ENCODE measurements around the gene HPSE2. TPM values are rescaled to one million over a fixed set of nuclear protein-coding genes. Genes with fewer than 3 reads are reported as not detected.

HPSE2 gene
- total RNA-seq, 2 experiments from 2014 or later: not detected

- no peak for TF ChIP-seq CTCF (IDR thresholded peaks at IDR 0.05)
- Histone ChIP-seq H3K9me3 (ENCODE audit: control insufficient read depth in 1 of 2, insufficient read depth in 1 of 2, low read length in 2 of 2) (no peaks in the 10 kb centered on the region), H3K36me3 (ENCODE audit: insufficient read depth, low read length) (no peaks in the 10 kb centered on the region), H3K4me3 (ENCODE audit: low read length) (no peak overlapping the region), H3K27ac (ENCODE audit: low read depth in 1 of 2, low read length in 2 of 2) (no peak overlapping the region), H3K27me3 (ENCODE audit: control insufficient read depth in 1 of 2, insufficient read depth in 2 of 2, low read length in 2 of 2) (no peaks in the 10 kb centered on the region), H3K4me1 (ENCODE audit: insufficient read depth, low read length) (no peaks in the 10 kb centered on the region)
- Mint-ChIP-seq H3K4me3 (no peak overlapping the region), H3K36me3 (ENCODE audit: low read depth) (no peaks in the 10 kb centered on the region), H3K4me1 (ENCODE audit: low read depth) (no peaks in the 10 kb centered on the region), H3K9me3 (no peaks in the 10 kb centered on the region), H3K27ac (no peak overlapping the region), H3K27me3 (peaks cover 5% of the 10 kb centered on the region)
- POLR2A ChIA-PET: no interaction called here
- CTCF ChIA-PET: no interaction called here
- DNase-seq: no peak
- intact Hi-C loops (cut with DNase I, micrococcal nuclease): no loop called here
- no peak for ATAC-seq (ENCODE audit: poor library complexity)
Observed at GRCh38 chr10:98919899-98920298, 315.8 kb downstream of the HPSE2 start.

GRCh38 chr10:98917828-98918227, 317.8 kb downstream of the HPSE2 start:
- CTCF ChIA-PET: no interaction called here
- no peaks in the 10 kb centered on the region for H3K36me3 ChIP-seq (ENCODE audit: insufficient read depth, low read length)
- no peak for DNase-seq
- no peak overlapping the region for H3K27ac ChIP-seq (ENCODE audit: low read depth in 1 of 2, low read length in 2 of 2)
- no peak overlapping the region for H3K27ac Mint-ChIP-seq
- H3K4me1 ChIP-seq (ENCODE audit: insufficient read depth, low read length): no peaks in the 10 kb centered on the region
- no peak for ATAC-seq (ENCODE audit: poor library complexity)
- no peaks in the 10 kb centered on the region for H3K9me3 Mint-ChIP-seq
- no peak overlapping the region for H3K4me3 ChIP-seq (ENCODE audit: low read length)
- no peaks in the 10 kb centered on the region for H3K27me3 ChIP-seq (ENCODE audit: control insufficient read depth in 1 of 2, insufficient read depth in 2 of 2, low read length in 2 of 2)
- H3K9me3 ChIP-seq (ENCODE audit: control insufficient read depth in 1 of 2, insufficient read depth in 1 of 2, low read length in 2 of 2): no peaks in the 10 kb centered on the region
- POLR2A ChIA-PET: no interaction called here
- H3K36me3 Mint-ChIP-seq (ENCODE audit: low read depth): no peaks in the 10 kb centered on the region
- H3K4me3 Mint-ChIP-seq: no peak overlapping the region
- TF ChIP-seq CTCF (IDR thresholded peaks at IDR 0.05): no peak
- no peaks in the 10 kb centered on the region for H3K4me1 Mint-ChIP-seq (ENCODE audit: low read depth)
- intact Hi-C loops (cut with DNase I, micrococcal nuclease): no loop called here
- peaks cover 5% of the 10 kb centered on the region for H3K27me3 Mint-ChIP-seq

GRCh38 chr10:98916526-98917125, 319.0 kb downstream of the HPSE2 start:
- Histone ChIP-seq H3K4me1 (ENCODE audit: insufficient read depth, low read length) (no peaks in the 10 kb centered on the region), H3K27ac (ENCODE audit: low read depth in 1 of 2, low read length in 2 of 2) (no peak overlapping the region), H3K36me3 (ENCODE audit: insufficient read depth, low read length) (no peaks in the 10 kb centered on the region), H3K4me3 (ENCODE audit: low read length) (no peak overlapping the region), H3K27me3 (ENCODE audit: control insufficient read depth in 1 of 2, insufficient read depth in 2 of 2, low read length in 2 of 2) (no peaks in the 10 kb centered on the region), H3K9me3 (ENCODE audit: control insufficient read depth in 1 of 2, insufficient read depth in 1 of 2, low read length in 2 of 2) (no peaks in the 10 kb centered on the region)
- no peak overlapping the region for H3K4me3 Mint-ChIP-seq
- ChIA-PET POLR2A (no interaction called here), CTCF (no interaction called here)
- no peaks in the 10 kb centered on the region for H3K4me1 Mint-ChIP-seq (ENCODE audit: low read depth)
- no peaks in the 10 kb centered on the region for H3K9me3 Mint-ChIP-seq
- intact Hi-C loops (cut with DNase I, micrococcal nuclease): no loop called here
- TF ChIP-seq CTCF (IDR thresholded peaks at IDR 0.05): no peak
- ATAC-seq (ENCODE audit: poor library complexity) (no peak), DNase-seq (no peak)
- H3K27me3 Mint-ChIP-seq: no peaks in the 10 kb centered on the region
- H3K27ac Mint-ChIP-seq: no peak overlapping the region
- no peaks in the 10 kb centered on the region for H3K36me3 Mint-ChIP-seq (ENCODE audit: low read depth)

Measured in CD4-positive, alpha-beta T cell (primary cell).